Amniotic epithelial cell (primary cell): ENCODE measurements around the gene SDF4.
"Not testable (repeated sequence)": the region's sequence is repeated elsewhere in the genome, so short reads cannot be mapped to it uniquely, and the experiment has no call there.

ENCODE experiments used
- DNase-seq: peaks from one replicate; pipeline ENCODE4 v3.0.0-alpha.2; 2010; ENCODE audit warnings: low read depth

Gene SDF4

DNA sequence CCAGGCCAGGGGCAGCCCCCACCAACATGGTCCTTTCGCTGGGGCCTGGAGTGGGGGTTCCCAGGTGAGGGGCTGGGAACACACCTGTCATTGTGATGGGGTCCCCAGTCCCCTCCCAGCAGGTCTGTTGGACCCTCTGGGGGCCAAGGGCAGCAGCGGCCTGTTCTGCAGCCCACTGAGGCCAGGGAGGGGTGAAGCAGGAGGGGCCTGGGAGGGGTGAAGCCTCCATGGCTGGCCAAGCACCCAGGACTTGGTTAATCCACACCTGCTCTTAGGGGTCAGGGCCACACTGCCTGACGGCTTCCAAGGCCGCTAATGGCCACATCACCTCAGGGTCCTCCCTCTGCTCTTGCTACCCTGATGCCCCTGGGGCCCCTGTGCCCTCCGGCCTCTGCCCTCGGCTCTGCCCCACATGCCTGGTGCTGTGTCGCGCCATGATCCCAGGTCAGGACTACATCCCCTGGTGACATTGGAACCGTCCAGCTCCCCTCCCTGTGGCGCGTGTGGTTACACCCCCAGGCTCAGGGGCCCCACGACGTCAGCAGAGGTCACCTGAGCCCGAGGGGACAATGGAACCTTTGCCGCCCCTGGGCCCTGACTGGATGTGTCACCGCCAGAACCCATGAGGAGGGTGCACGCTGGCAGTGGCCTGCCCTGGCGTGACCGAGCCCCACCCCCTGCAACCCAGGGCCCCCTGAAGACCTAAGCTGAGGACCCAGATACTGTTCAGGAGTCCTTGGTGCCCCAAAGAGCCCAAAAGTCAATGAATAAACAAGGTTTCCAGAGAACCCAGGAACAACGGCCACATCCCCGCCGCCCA lies 32.5 kb downstream of the SDF4 start:
- DNase-seq: no peak

GRCh38 chr1:1198423-1199140 lies 33.2 kb downstream of the SDF4 start:
- no peak for DNase-seq

- DNase-seq: no peak
Measured at GRCh38 chr1:1197551-1198422, 34.0 kb downstream of the SDF4 start.

DNA sequence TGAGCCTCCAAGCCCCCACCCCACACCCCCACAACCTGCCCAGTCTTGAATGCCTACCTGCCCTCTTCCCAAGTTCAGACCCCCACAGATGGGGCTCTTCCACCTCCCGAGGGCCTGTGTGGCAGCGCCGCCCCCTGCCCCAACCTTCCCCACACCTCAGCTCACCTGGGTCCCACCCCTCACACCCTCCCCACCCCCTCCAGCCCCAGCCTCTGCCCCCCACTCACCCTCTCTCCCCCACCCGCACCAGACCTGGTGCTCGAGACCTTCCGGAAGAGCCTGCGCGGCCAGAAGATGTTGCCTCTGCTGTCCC lies 34.7 kb downstream of the SDF4 start:
- no peak for DNase-seq

- no peak for DNase-seq
Measured at GRCh38 chr1:1196431-1197187, 35.2 kb downstream of the SDF4 start.

- DNase-seq: not testable (repeated sequence)
Measured at GRCh38 chr1:1195726-1196125, 36.1 kb downstream of the SDF4 start.

GRCh38 chr1:1194723-1195122 lies 37.1 kb downstream of the SDF4 start:
- DNase-seq: peak; percentile 30

GRCh38 chr1:1191734-1192133 lies 40.1 kb downstream of the SDF4 start:
- no peak for DNase-seq

DNA sequence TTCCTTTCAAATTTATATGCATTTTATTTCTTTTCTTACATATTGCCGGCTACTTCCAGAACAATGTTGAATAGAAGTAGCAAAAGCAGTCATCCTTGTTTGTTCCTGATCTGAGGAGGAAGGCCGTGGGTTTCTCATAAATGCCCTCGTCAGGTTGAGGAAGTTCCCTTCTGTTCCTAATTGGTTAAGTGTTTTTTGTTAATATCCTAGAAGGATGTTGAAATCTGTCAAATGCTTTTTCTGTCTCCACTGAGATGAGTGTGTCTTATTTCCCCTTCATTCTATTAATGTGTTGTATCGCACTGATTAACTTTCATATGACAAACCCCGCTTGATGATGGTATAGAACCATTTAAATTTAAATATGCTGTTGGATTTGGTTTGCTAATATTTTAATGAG lies 42.7 kb downstream of the SDF4 start:
- DNase-seq: no peak

DNA sequence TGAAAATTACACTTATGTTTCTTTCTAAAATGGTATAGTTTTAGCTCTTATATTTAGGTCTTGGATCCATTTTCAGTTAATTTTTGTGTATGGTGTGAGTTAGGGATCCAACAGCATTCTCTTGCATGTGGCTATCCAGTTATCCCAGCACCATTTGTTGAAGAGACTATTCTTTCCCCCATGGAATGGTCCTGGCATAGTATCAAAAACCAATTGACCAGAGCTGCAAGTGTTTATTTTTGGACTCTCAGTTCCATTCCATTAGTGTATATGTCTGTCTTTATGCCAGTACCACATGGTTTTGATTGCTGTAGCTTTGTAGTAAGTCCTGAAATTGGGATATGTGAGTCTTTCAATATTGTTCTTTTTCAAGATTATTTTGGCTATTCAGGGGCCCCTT lies 43.9 kb downstream of the SDF4 start:
- no peak for DNase-seq

DNA sequence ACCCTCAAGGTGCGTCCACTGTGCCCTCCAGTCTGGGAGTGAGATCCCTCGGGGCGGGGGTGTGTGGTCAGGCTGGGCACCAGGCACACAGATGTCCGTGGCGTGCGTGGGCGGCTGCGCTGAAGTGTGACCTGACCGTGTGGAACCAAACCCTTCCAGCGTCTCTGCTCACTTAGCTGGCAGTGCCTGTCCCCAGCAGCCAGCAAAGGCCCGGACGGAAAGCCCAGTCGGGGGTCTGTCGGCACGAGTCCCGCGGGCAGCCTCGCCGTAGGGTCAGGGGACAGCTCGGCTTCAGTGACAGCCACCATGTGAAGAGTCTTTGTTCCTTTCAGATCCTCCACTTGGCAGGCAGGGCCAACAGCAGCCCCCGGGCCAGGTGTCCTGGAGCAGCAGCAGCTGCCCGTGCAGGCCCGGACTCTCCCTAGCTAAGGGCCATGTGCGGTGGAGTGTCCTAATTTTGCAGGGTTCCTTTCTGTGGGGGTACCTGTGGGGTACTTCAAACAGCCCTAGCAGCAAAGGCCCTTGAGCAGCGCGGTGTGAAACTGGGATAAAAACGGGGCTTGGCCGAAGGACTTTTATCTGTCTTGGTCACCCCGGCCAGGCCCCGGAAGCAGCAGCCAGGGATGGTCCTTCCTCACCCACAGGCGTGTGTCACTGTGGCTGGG lies 46.6 kb downstream of the SDF4 start:
- no peak for DNase-seq

- DNase-seq: no peak
Measured at GRCh38 chr1:1183833-1184775, 47.7 kb downstream of the SDF4 start.

GRCh38 chr1:1183221-1183747 lies 48.5 kb downstream of the SDF4 start:
- DNase-seq: no peak

GRCh38 chr1:1182491-1183220 lies 49.1 kb downstream of the SDF4 start:
- DNase-seq: no peak

DNA sequence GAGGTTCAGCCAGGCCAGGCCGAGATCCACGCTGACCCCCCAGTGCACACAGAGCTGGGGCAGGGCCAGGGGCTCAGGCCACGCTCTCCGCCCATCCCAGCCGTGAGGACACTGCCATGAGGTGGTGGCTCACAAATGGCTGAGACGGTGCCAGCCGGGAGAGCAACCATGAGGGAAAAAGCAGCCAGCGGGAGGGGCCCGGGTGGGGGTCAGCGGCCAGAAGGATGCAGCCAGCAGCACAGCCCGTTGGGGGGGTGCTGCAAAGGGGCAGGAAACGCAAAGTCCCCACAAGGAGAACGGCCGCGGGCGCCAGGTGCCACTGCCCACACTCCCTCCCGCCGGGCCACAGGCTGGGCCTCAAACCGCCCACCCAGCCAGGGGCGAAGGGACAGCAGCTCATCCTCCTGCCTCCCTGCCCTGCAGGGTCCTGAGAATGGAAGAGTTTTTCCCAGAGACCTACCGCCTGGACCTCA lies 49.8 kb downstream of the SDF4 start:
- DNase-seq: no peak

DNA sequence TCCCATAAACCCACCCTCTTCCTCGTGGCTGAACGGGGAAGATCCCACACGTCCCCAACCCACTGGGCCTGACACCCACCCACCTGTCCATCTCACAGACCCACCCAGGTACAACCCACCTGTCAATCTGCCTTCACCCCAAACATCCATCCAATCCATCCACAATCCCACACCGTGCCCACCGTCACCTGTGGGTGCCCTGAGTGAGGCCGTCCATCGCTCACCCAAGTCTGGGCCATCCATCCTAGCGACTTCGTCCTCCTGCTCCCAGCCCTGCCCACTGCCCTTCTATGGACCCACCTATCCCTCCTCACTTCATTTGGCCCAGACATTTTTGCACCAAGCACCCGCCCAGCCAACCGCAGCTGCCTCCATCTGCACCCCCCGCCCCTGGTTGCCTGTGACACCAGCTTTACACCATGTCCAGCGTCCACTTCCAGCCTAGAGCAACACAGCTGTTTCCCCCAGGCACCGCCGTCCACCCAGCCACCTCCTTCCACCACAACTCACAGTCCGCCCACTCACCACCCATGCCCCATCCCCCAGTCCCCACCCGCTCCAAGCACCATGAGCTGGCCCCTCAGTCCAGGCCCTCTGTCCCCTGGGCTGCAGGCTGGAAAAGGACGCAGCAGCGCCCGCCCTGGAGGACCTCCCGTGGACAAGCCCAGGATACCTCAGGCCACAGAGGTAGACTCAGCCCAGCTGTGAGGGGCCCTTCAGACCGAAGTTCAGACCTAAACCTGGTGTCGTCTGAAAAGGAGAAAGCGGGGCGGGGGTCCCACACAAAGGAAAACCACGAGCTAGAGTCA lies 50.5 kb downstream of the SDF4 start:
- no peak for DNase-seq

GRCh38 chr1:1179983-1180861 lies 51.6 kb downstream of the SDF4 start:
- DNase-seq: no peak
